Nephron (organoid): ENCODE results near the gene MMP28.
A peak's percentile ranks its signal among the peaks of the same experiment; 100 is the strongest.

Experiments used
- H3K27ac Mint-ChIP-seq, 3 experiments: 2 replicates each; pipeline ENCODE4 v1.8.0; 2020; ENCODE audit warnings: mixed read lengths in 3 of 3, mild to moderate bottlenecking in 2 of 3, moderate library complexity in 1 of 3
- H3K27me3 Mint-ChIP-seq: 2 replicates; pipeline ENCODE4 v1.8.0; 2021; ENCODE audit warnings: low read depth, mild to moderate bottlenecking, moderate library complexity, mixed read lengths
- H3K36me3 Mint-ChIP-seq: 2 replicates; pipeline ENCODE4 v1.8.0; 2020; ENCODE audit warnings: low read depth, mixed read lengths
- H3K4me1 Mint-ChIP-seq: 2 replicates; pipeline ENCODE4 v1.8.0; 2020; ENCODE audit warnings: mixed read lengths
- H3K4me3 Mint-ChIP-seq, 3 experiments: 2 replicates each; pipeline ENCODE4 v1.8.0; 2020; ENCODE audit warnings: mild to moderate bottlenecking in 3 of 3, mixed read lengths in 3 of 3, moderate library complexity in 2 of 3
- H3K9me3 Mint-ChIP-seq: 2 replicates; pipeline ENCODE4 v1.8.0; 2020; ENCODE audit warnings: mixed read lengths
- TF ChIP-seq, protein P1 (sequence below), 3 experiments: fragments of 200-600 bp; sonication (generic); IDR thresholded peaks; one replicate each; pipeline ENCODE4 v1.5.0; 2021; ENCODE audit warnings: antibody characterized with exemption in 3 of 3; ENCODE audit not compliant: unreplicated experiment in 3 of 3

Gene MMP28

GRCh38 chr17:35742496-35742895 is 52.9 kb downstream of the MMP28 start:
- Mint-ChIP-seq H3K27me3 (peaks cover 50% of the 10 kb centered on the region), H3K9me3 (no peaks in the 10 kb centered on the region), H3K4me3 (no peak overlapping the region), H3K36me3 (no peaks in the 10 kb centered on the region), H3K27ac (no peak overlapping the region), H3K4me1 (peaks cover 5% of the 10 kb centered on the region)
- TF ChIP-seq, protein P1, sequence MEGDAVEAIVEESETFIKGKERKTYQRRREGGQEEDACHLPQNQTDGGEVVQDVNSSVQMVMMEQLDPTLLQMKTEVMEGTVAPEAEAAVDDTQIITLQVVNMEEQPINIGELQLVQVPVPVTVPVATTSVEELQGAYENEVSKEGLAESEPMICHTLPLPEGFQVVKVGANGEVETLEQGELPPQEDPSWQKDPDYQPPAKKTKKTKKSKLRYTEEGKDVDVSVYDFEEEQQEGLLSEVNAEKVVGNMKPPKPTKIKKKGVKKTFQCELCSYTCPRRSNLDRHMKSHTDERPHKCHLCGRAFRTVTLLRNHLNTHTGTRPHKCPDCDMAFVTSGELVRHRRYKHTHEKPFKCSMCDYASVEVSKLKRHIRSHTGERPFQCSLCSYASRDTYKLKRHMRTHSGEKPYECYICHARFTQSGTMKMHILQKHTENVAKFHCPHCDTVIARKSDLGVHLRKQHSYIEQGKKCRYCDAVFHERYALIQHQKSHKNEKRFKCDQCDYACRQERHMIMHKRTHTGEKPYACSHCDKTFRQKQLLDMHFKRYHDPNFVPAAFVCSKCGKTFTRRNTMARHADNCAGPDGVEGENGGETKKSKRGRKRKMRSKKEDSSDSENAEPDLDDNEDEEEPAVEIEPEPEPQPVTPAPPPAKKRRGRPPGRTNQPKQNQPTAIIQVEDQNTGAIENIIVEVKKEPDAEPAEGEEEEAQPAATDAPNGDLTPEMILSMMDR (IDR thresholded peaks at IDR 0.05; ENCODE audit: unreplicated experiment in 3 of 3), result no peak

- Mint-ChIP-seq H3K27me3 (peaks cover 45% of the 10 kb centered on the region), H3K27ac (no peak overlapping the region), H3K9me3 (no peaks in the 10 kb centered on the region), H3K36me3 (no peaks in the 10 kb centered on the region), H3K4me3 (peak overlapping the region in 2 of 3 experiments; percentile 37 to 56), H3K4me1 (peaks cover 5% of the 10 kb centered on the region)
- TF ChIP-seq, protein P1 (IDR thresholded peaks at IDR 0.05; ENCODE audit: unreplicated experiment in 3 of 3), result no peak
Observed at GRCh38 chr17:35740997-35741931, 54.2 kb downstream of the MMP28 start.

GRCh38 chr17:35740216-35740615 is 55.2 kb downstream of the MMP28 start:
- TF ChIP-seq, protein P1 (IDR thresholded peaks at IDR 0.05; ENCODE audit: unreplicated experiment in 3 of 3), result no peak
- peaks cover 5% of the 10 kb centered on the region for H3K4me1 Mint-ChIP-seq
- H3K4me3 Mint-ChIP-seq, result no peak overlapping the region
- H3K36me3 Mint-ChIP-seq, result no peaks in the 10 kb centered on the region
- no peaks in the 10 kb centered on the region for H3K9me3 Mint-ChIP-seq
- H3K27ac Mint-ChIP-seq, result no peak overlapping the region
- H3K27me3 Mint-ChIP-seq, result peaks cover 45% of the 10 kb centered on the region

- Mint-ChIP-seq H3K9me3 (no peaks in the 10 kb centered on the region), H3K36me3 (no peaks in the 10 kb centered on the region), H3K4me3 (no peak overlapping the region), H3K27me3 (peaks cover 42% of the 10 kb centered on the region), H3K27ac (no peak overlapping the region), H3K4me1 (peaks cover 2% of the 10 kb centered on the region)
- TF ChIP-seq, protein P1 (IDR thresholded peaks at IDR 0.05; ENCODE audit: unreplicated experiment in 3 of 3), result no peak
Observed at GRCh38 chr17:35738519-35739133, 56.8 kb downstream of the MMP28 start.

DNA sequence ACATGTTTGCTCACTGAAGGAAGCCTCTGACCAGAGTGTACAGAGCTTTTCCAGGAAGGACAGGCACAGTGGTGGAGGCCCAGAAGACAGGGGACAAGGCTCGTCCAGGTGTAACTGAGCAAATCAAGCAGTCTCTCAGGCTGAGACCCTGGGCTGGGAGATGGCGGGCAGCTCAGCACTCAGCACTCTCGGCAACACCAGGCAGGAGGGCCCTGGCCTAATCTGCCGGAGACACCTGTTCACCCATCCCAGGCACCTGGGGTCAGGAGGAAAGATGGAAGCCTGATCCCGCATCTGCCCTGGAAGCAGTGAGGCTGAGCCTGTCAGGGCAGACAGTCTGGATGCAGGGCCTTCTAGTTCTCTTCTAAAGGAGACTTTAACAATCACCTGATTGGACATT is 59.2 kb downstream of the MMP28 start:
- Mint-ChIP-seq H3K36me3 (no peaks in the 10 kb centered on the region), H3K4me1 (peaks cover 5% of the 10 kb centered on the region), H3K9me3 (no peaks in the 10 kb centered on the region), H3K27ac (no peak overlapping the region), H3K4me3 (no peak overlapping the region), H3K27me3 (peaks cover 21% of the 10 kb centered on the region)
- TF ChIP-seq, protein P1 (IDR thresholded peaks at IDR 0.05; ENCODE audit: unreplicated experiment in 3 of 3), result no peak
